Smooth muscle cell (in vitro differentiated cells): ENCODE data around the gene NOS1. TPM values are rescaled to one million over a fixed set of nuclear protein-coding genes. Genes with fewer than 3 reads are reported as not detected.

Experiments
- DNase-seq: peaks from one replicate; lab custom pipeline; 2025; ENCODE audit not compliant: unreplicated experiment; lab: John Stamatoyannopoulos, UW
- H2AFZ ChIP-seq: fragments of 200-600 bp; sonication (generic); 2 replicates; pipeline ENCODE4 v1.6.0; 2016; ENCODE audit warnings: antibody characterized with exemption, low read depth, mild to moderate bottlenecking
- H3F3A ChIP-seq: fragments of 200-600 bp; sonication (generic); 2 replicates; pipeline ENCODE4 v1.6.0; 2017; ENCODE audit warnings: antibody characterized with exemption, low read depth
- H3K27ac ChIP-seq: fragments of 200-600 bp; sonication (generic); 2 replicates; pipeline ENCODE4 v1.5.1; 2016; ENCODE audit warnings: low read depth, mild to moderate bottlenecking
- H3K27me3 ChIP-seq: fragments of 200-600 bp; sonication (generic); 2 replicates; pipeline ENCODE4 v1.6.1; 2016; ENCODE audit warnings: low read depth, mild to moderate bottlenecking
- H3K36me3 ChIP-seq: fragments of 200-600 bp; sonication (generic); 2 replicates; pipeline ENCODE4 v1.5.1; 2016; ENCODE audit warnings: low read depth
- H3K4me1 ChIP-seq: fragments of 200-600 bp; sonication (generic); 2 replicates; pipeline ENCODE4 v1.5.1; 2016; ENCODE audit warnings: low read depth
- H3K4me2 ChIP-seq: fragments of 200-600 bp; sonication (generic); 2 replicates; pipeline ENCODE4 v1.6.0; 2016; ENCODE audit warnings: mild to moderate bottlenecking
- H3K4me3 ChIP-seq: fragments of 200-600 bp; sonication (generic); 2 replicates; pipeline ENCODE4 v1.5.1; 2016; ENCODE audit warnings: mild to moderate bottlenecking
- H3K79me2 ChIP-seq: fragments of 200-600 bp; sonication (generic); 2 replicates; pipeline ENCODE4 v1.6.0; 2016; ENCODE audit warnings: low read depth, mild to moderate bottlenecking
- H3K9ac ChIP-seq: fragments of 200-600 bp; sonication (generic); 2 replicates; pipeline ENCODE4 v1.6.0; 2016; ENCODE audit warnings: low read depth
- H3K9me3 ChIP-seq: fragments of 200-600 bp; sonication (generic); replicated peaks from 2 replicates; pipeline ENCODE4 v1.5.1; 2016; ENCODE audit warnings: low read depth
- H4K20me1 ChIP-seq: fragments of 200-600 bp; sonication (generic); 2 replicates; pipeline ENCODE4 v1.6.0; 2016; ENCODE audit warnings: low read depth
- WGBS: methylation state at CpG from one replicate; pipeline ENCODE4 v1.1.7; 2016; ENCODE audit warnings: low lambda C conversion rate; 5-methylcytosine and 5-hydroxymethylcytosine counted together
- polyA plus RNA-seq: library from polyadenylated mRNA; unstranded; fragments of >200 nt; fragmentation: Nextera tagmentation; extraction: Ambion mirVana; gene quantifications from 2 replicates; pipeline ENCODE4 v1.2.1, GENCODE V29; 2016
- total RNA-seq: library from RNA; depleted of rRNA; stranded (reverse); fragments of >200 nt; gene quantifications from 2 replicates; pipeline ENCODE4 v1.2.3, GENCODE V29; 2014
- TF ChIP-seq, protein P1 (sequence below): fragments of 200-600 bp; sonication (generic); IDR thresholded peaks from 2 replicates; pipeline ENCODE4 v1.5.1; 2017; ENCODE audit warnings: borderline replicate concordance, mild to moderate bottlenecking, antibody characterized with exemption; ENCODE audit not compliant: insufficient read depth, poor library complexity, severe bottlenecking

NOS1 gene
- total and polyA plus RNA-seq, 2 experiments from 2014 or later: 0.09 TPM; not detected in 1

DNA sequence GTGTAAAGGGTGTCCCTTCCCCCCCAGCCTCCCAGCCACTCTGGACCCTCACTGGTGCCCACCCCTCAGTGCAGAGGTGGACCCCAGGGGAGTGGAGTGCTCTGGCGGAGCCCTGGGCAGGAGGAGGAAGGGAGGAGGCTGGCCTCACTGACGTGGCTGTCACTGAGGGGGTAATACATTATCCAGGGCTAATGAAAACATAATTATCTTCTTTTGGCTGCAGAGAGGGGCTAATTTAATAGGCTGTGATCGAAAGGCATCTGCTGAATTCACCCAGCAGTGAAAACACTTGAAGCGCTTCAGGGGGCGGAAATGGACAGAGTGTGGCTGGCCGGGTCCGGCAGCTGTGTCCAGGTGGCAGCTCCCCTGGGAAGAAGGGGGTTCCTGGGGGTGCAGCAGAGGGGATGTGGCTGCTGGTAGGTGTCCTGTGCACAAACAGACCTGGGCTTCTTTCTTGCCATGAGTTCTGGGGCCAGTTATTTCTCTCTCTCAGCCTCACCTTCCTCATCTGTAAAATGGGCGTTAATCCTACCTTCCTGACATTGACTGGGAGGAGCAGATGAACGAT, 3.7 kb upstream of the NOS1 start:
- Histone ChIP-seq H3K79me2 (no peaks in the 10 kb centered on the region), H2AFZ (no peak overlapping the region), H3K4me3 (no peak overlapping the region), H3K9me3 (no peaks in the 10 kb centered on the region), H3F3A (no peaks in the 10 kb centered on the region), H3K27me3 (peaks cover 67% of the 10 kb centered on the region), H3K27ac (no peak overlapping the region), H3K9ac (no peak overlapping the region), H3K36me3 (no peaks in the 10 kb centered on the region), H4K20me1 (no peaks in the 10 kb centered on the region), H3K4me2 (no peak overlapping the region), H3K4me1 (no peaks in the 10 kb centered on the region)
- WGBS: 77% methylated on average over 9 of the region's 9 CpGs
- TF ChIP-seq, protein P1, sequence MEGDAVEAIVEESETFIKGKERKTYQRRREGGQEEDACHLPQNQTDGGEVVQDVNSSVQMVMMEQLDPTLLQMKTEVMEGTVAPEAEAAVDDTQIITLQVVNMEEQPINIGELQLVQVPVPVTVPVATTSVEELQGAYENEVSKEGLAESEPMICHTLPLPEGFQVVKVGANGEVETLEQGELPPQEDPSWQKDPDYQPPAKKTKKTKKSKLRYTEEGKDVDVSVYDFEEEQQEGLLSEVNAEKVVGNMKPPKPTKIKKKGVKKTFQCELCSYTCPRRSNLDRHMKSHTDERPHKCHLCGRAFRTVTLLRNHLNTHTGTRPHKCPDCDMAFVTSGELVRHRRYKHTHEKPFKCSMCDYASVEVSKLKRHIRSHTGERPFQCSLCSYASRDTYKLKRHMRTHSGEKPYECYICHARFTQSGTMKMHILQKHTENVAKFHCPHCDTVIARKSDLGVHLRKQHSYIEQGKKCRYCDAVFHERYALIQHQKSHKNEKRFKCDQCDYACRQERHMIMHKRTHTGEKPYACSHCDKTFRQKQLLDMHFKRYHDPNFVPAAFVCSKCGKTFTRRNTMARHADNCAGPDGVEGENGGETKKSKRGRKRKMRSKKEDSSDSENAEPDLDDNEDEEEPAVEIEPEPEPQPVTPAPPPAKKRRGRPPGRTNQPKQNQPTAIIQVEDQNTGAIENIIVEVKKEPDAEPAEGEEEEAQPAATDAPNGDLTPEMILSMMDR: no peak
- no peak for DNase-seq

DNA sequence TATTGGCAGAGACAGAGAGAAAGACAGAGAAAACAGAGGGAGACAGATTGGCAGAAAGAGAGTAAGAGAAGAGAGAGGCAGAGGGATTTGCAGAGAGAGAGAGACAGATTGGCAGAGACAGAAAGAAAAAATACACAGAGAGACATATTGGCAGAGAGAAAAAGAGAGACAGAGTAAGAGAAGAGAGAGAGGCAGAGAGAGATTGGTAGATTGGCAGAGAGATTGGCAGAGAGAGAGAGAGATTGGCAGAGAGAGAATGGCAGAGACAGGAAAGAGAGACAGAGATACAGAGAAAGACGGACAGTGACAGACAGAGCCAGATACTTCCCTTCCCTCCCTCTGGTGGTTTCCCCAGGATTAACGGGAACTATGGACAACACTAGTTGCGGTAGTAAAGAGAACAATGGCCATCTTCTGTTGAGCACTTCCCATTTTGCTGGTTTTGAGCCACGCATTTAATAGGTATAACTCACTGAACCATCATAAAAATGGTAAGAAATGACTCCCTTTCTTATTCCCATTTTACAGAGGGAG, 2.6 kb upstream of the NOS1 start:
- no peaks in the 10 kb centered on the region for H3K36me3 ChIP-seq
- TF ChIP-seq, protein P1: no peak
- no peak for DNase-seq
- no peaks in the 10 kb centered on the region for H3K79me2 ChIP-seq
- no peak overlapping the region for H3K4me3 ChIP-seq
- no peak overlapping the region for H3K27ac ChIP-seq
- WGBS: 27% methylated on average over 4 of the region's 4 CpGs
- peaks cover 78% of the 10 kb centered on the region for H3K27me3 ChIP-seq
- H3F3A ChIP-seq: no peaks in the 10 kb centered on the region
- no peak overlapping the region for H2AFZ ChIP-seq
- H3K4me2 ChIP-seq: no peak overlapping the region
- no peak overlapping the region for H3K9ac ChIP-seq
- no peaks in the 10 kb centered on the region for H3K9me3 ChIP-seq
- no peaks in the 10 kb centered on the region for H4K20me1 ChIP-seq
- H3K4me1 ChIP-seq: no peaks in the 10 kb centered on the region

DNA sequence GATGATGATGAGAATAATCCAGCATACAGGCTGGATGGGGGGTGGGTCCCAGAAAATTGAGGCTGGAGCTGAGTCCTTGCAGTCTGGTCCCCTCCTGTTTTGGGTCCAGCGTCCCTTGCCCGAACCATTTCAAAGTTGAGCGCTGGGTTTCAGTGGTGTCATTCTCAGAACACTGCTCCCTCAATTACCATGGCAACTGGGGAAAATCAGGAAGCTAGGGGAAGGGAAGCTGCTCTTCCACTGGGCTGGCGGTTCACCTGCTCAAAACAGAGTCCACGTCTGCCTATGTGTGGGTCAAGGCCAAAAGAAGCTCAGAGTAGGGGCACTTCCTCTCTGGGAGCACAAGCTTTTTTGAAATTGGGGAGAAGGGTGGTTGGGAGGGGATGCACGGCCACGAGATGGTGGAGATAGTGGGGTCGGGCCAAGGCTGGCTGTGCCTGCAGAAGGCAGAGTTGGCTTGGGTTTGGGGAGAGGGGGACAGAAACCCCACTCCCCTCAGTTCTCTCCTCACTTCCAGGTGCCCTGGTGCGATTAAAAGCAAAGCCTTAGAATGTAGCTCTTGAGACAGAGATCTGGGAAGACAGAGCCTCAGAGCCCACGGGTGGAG, 1.7 kb upstream of the NOS1 start:
- Histone ChIP-seq H3K36me3 (no peaks in the 10 kb centered on the region), H4K20me1 (no peaks in the 10 kb centered on the region), H3K79me2 (no peaks in the 10 kb centered on the region), H3K9me3 (no peaks in the 10 kb centered on the region), H3K4me1 (no peaks in the 10 kb centered on the region), H3K27me3 (peaks cover 87% of the 10 kb centered on the region), H3K9ac (no peak overlapping the region), H2AFZ (no peak overlapping the region), H3K4me2 (no peak overlapping the region), H3K27ac (no peak overlapping the region), H3F3A (no peaks in the 10 kb centered on the region), H3K4me3 (no peak overlapping the region)
- DNase-seq: no peak
- TF ChIP-seq, protein P1: no peak
- 64% methylated on average over 10 of the region's 10 CpGs for WGBS
